IPS DF 4.7 (cell line): ENCODE measurements around the gene SSTR3.
"Not testable (repeated sequence)": the region's sequence is repeated elsewhere in the genome, so short reads cannot be mapped to it uniquely, and the experiment has no call there.

Source experiments
- DNase-seq: peaks from one replicate; pipeline ENCODE4 v3.0.0-alpha.2; 2013; ENCODE audit warnings: low spot score; ENCODE audit errors: extremely low read depth

The SSTR3 gene

GRCh38 chr22:37212174-37212906 lies at the start of gene SSTR3:
SSTR3 (minus strand) TSS chr22:37212477; CDS start chr22:37207803, 4,674 bp downstream.
- DNase-seq: no peak

DNA sequence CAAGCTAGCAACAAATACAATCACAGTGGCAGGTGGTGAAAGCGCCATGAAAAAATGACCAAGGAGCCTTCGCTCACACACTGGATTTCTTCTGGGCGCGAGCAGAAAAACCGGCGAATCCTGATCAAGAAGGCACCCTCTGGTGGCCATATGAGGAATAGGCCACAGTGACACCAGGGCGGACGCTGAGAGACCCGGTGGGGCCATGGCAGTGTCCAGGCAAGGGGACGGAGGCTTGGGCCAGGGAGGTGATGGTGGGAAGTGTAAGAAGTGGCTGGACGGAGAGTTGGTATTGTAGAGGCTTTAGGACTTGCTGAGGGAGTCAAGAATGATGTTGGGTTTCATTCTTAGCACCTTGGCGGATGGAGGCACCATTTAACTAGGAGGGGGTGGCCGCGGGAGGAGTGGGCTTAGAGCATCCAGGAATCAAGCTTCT lies 48.6 kb upstream of the SSTR3 start:
- no peak for DNase-seq

- DNase-seq: no peak
Observed at GRCh38 chr22:37260155-37260795, 48.0 kb upstream of the SSTR3 start.

DNA sequence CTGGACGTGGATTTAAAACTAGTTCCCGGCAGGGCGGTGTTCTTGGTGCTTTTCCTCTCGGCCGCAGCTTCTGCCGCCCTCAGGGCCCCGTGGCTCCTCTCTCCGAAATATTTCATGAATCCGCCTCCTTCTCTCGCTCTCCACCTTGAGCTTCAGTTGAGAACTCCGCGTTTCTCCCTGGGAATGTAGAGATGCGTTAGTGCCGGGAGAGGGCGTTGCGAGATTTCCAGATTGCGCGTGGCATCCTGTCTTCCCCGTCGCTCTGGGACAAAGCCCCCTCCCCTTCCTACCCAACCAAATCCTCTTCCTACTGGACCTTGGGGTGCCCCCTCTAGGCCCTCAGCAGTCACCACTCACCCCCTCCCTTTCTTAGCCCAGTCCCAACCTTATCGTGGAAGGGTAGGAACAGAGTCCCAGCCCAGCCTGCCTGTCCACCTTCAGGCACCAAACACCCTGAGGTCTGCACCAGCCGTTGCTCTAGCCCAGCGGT lies 47.3 kb upstream of the SSTR3 start:
- DNase-seq: no peak

- no peak for DNase-seq
Observed at GRCh38 chr22:37258753-37259401, 46.6 kb upstream of the SSTR3 start.

DNA sequence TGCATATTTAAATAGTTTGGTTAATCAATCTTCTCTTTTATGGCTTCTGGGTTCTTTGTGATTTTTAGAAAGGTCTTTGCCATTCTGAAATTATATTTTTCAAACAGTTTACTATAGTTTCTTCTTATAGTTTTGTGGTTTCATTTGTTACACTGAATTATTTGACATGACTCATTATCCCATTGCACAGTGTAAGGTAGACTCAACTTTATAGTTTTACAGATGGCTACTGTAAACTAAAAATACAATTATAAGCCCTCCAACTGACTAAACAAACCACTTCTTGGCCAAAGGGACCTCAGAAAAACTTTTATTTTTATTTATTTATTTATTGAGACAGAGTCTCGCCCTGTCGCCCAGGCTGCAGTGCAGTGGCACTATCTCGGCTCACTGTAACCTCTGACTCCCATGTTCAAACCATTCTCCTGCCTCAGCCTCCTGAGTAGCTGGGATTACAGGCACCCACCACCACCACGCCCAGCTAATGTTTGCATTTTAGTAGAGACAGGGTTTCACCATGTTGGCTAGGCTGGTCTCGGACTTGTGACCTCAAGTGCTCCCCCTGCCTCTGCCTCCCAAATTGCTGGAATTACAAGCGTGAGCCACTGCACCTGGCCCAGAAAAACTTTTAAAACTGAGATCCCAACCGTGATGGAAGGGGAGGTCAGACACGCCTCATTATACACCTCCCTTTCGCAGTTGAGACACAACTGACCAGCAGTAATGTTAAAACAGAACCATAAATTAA lies 45.9 kb upstream of the SSTR3 start:
- no peak for DNase-seq

- no peak for DNase-seq
Observed at GRCh38 chr22:37256075-37256726, 43.9 kb upstream of the SSTR3 start.

DNA sequence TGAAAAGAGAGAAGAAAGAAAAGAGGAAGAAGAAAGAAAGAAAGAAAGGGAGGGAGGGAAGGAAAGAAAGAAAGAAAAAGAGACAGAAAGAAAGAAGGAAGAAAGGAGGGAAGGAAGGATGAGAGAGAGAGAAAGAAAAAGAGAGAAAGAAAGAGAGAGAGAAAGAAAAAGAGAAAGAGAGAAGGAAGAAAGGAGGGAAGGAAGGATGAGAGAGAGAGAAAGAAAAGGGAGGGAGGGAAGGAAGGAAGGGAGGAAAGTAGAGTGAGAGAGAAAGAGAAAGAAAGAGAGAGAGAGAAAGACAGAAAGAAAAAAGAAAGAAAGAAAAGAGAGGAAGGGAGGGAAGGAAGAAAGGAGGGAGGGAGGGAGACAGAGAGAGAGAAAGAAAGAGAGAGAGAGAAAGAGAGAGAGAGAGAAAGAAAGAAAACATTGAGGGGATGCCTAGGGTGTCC lies 43.3 kb upstream of the SSTR3 start:
- no peak for DNase-seq

DNA sequence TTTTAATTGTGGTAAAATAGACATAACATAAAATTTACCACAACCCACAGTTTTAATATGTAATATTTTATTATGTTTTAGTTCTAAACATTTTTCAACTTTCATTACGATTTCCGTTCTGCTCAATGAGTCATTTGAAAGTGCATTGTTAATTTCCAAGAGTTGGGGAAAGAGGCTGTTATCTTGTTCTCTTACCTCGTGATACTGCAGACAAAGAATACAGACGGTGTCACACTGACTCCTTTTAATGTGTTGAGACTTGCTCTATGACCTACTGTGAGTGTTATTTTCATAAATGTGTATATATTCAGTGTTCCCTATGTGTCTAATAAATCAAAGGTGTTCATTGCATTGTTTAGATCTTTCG lies 42.6 kb upstream of the SSTR3 start:
- DNase-seq: no peak

- DNase-seq: no peak
Observed at GRCh38 chr22:37254209-37254866, 42.1 kb upstream of the SSTR3 start.

DNA sequence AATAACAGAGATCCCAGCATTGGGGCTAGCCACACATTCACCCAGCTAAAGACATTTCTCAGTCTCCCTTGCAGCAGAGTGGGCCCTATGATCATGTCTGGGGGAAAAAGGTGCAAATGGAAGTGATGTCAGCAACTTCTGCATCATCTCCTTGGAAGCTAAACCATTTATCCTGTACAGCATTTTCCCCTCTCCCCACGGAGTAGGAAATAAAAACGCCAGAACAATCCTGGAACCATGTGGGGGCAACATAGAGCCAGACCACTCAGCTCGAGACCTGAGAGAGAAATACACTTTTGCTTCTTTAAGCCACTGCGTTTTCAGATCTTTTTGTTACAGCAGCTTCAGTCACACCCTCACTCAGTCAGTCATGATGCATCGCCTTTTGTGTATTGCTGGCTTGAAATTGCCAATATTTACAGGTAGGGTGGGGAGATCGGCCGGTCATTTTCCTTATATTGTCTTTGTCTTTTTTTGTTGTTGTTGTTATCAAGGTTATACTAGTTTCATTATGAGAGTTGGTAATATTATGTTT lies 40.9 kb upstream of the SSTR3 start:
- DNase-seq: no peak

GRCh38 chr22:37251836-37252235 lies 39.6 kb upstream of the SSTR3 start:
- not testable (repeated sequence) for DNase-seq

- no peak for DNase-seq
Observed at GRCh38 chr22:37249986-37250385, 37.7 kb upstream of the SSTR3 start.

GRCh38 chr22:37248251-37248650 lies 36.0 kb upstream of the SSTR3 start:
- no peak for DNase-seq

DNA sequence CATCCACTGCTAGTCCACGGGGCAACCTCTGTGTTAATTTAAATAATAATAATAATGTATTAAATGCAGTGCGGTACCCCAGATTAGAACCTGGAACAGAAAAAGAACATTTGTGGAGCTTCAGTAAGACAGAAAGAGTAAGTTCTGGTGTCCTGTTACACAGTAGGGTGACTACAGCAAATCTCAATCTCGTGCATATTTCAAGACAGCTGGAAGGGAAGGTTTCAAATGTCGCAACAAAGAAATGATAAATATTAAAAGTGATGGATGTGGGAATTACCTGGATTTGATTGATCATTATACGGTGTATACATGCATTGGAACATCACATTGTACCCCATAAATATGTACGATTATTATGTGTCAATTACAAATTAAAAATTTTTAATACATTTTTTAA lies 33.5 kb upstream of the SSTR3 start:
- no peak for DNase-seq

DNA sequence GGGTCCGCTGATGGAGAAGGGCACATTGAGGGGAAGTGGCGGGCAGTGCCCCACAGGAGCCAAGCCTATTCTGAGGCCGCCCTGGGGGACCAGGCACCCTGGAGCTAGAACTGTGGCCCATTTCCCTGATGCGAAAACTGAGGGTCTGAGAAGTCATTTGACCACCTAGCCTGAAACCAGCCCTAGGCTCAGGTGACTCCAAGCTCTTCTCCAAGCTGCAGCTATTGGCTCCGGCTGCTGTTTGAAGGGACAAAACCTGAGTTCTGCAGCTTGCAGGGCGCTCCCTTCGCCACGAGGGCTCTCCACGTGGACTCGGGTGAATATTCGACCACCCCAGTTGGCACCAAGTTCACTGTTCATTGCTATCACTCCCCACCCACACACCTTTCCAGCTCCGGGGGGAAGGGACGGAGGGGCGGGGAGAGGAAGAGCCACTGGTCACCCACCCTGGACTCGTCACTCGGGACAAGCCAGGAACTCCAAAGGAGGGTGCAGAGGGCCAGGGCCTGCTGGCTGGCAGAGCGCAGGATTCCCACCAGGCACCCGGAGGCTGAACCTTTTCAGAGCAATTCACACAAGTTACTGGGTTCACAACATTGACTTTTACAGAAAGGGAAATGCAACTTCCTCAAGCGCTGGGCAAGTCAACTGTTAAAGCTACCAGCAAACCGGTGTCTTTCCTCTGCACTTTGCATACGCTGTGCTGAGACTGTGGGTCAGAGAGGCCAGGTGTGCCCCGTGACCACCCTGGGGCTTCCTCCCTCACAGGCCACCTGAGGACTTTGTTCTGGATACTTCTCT lies 32.8 kb upstream of the SSTR3 start:
- DNase-seq: no peak

- DNase-seq: no peak
Observed at GRCh38 chr22:37244114-37244921, 32.0 kb upstream of the SSTR3 start, which contains the start of gene RAC2. RAC2 (minus strand) TSS chr22:37244269; CDS start chr22:37244148, 121 bp downstream.

GRCh38 chr22:37243402-37244113 lies 31.3 kb upstream of the SSTR3 start:
- DNase-seq: no peak
